HEK293T (cell line): ENCODE data around the gene IDH2.

ENCODE experiments used
- BHLHE40 ChIP-seq: fragments of 450-650 bp; IDR thresholded peaks from 2 replicates; pipeline ENCODE4 v1.6.1; 2016; ENCODE audit warnings: mild to moderate bottlenecking, moderate library complexity, borderline replicate concordance
- FOXA1 ChIP-seq: fragments of 450-650 bp; IDR thresholded peaks from 2 replicates; pipeline ENCODE4 v1.6.1; 2016; ENCODE audit warnings: mild to moderate bottlenecking
- FOXM1 ChIP-seq: fragments of 450-650 bp; IDR thresholded peaks from 2 replicates; pipeline ENCODE4 v1.6.1; 2017; ENCODE audit warnings: mild to moderate bottlenecking, borderline replicate concordance
- SP1 ChIP-seq: fragments of 450-650 bp; IDR thresholded peaks from 2 replicates; pipeline ENCODE4 v1.6.1; 2017
- SUZ12 ChIP-seq: fragments of 450-650 bp; IDR thresholded peaks from 2 replicates; pipeline ENCODE4 v1.6.1; 2016; ENCODE audit warnings: mild to moderate bottlenecking
- TF ChIP-seq, protein P1 (sequence below): fragments of 450-650 bp; IDR thresholded peaks from 2 replicates; pipeline ENCODE4 v1.6.1; 2016

GRCh38 chr15:90083419-90083818 lies 18.8 kb downstream of the IDH2 start:
- TF ChIP-seq BHLHE40 (no peak), FOXA1 (no peak), SP1 (no peak), FOXM1 (no peak), SUZ12 (no peak)
- TF ChIP-seq, protein P1, sequence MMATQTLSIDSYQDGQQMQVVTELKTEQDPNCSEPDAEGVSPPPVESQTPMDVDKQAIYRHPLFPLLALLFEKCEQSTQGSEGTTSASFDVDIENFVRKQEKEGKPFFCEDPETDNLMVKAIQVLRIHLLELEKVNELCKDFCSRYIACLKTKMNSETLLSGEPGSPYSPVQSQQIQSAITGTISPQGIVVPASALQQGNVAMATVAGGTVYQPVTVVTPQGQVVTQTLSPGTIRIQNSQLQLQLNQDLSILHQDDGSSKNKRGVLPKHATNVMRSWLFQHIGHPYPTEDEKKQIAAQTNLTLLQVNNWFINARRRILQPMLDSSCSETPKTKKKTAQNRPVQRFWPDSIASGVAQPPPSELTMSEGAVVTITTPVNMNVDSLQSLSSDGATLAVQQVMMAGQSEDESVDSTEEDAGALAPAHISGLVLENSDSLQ = no peak
